Measurements from ENCODE around the gene COMMD10. TPM values are rescaled to one million over a fixed set of nuclear protein-coding genes. Genes with fewer than 3 reads are reported as not detected.

The COMMD10 gene
- total RNA-seq, 3 donors from 2014 or later, result 37.6 to 57.8 (median 54.1) TPM

DNA sequence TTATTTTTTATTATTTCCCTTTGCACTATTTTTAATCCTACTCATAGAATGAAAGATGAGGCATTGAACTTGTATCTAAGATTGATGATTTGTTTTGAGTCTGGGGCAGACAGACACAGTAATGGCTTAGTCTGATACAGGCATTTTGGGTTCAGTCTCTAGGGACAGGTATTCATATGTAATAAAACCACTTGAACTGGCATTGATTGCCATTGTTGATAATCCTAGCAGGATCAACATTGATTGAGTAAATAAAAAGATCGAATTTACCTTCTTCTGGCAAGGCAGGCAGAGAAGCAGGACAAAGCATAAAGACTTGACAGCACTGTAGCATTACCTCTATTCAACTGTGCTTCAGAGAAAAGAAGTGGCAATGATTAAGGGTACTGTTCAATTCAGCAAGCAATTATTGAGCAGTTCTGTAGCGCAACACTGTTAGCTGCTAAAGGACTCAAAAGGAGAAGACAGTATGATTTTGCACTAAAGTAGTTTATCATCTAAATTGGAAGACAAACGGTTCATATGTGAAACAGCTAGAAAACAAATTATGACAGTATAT is 144.4 kb downstream of the COMMD10 start:
- intact Hi-C loops (cut with DNase I; ENCODE audit: low total_unique reads), result no loop called here
- Histone ChIP-seq H3K27ac (no peak overlapping the region), H3K36me3 (no peaks in the 10 kb centered on the region), H3K4me3 (no peak overlapping the region), H3K27me3 (no peaks in the 10 kb centered on the region), H3K9me3 (peaks cover 4 to 6% of the 10 kb centered on the region in 2 donors), H3K4me1 (no peaks in the 10 kb centered on the region)
- no peak for DNase-seq (ENCODE audit: low spot score in 2 of 2)
- TF ChIP-seq, protein P1, sequence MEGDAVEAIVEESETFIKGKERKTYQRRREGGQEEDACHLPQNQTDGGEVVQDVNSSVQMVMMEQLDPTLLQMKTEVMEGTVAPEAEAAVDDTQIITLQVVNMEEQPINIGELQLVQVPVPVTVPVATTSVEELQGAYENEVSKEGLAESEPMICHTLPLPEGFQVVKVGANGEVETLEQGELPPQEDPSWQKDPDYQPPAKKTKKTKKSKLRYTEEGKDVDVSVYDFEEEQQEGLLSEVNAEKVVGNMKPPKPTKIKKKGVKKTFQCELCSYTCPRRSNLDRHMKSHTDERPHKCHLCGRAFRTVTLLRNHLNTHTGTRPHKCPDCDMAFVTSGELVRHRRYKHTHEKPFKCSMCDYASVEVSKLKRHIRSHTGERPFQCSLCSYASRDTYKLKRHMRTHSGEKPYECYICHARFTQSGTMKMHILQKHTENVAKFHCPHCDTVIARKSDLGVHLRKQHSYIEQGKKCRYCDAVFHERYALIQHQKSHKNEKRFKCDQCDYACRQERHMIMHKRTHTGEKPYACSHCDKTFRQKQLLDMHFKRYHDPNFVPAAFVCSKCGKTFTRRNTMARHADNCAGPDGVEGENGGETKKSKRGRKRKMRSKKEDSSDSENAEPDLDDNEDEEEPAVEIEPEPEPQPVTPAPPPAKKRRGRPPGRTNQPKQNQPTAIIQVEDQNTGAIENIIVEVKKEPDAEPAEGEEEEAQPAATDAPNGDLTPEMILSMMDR (IDR thresholded peaks at IDR 0.05), result no peak
- TF ChIP-seq POLR2AphosphoS5 (IDR thresholded peaks at IDR 0.05) (no peak), POLR2A (IDR thresholded peaks at IDR 0.05) (no peak)

DNA sequence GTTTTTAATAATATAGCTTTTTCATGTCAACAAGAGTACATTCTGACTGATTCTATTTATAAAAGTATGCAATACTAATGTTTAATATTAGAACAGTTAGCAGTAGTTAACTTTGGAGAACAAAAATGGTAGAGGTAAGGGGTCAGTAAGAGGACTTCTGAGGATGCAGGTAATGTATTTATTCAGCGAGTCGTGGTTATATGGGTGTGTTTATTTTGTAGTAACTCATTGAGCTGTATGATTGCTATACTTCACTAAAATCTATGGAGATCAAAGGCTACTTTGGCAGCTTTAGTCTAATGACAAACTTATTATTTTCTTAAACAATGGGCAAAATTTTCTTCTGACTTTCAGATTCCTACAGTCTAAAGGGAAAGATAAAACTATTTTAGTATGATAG is 146.5 kb downstream of the COMMD10 start:
- Histone ChIP-seq H3K27ac (no peak overlapping the region), H3K27me3 (no peaks in the 10 kb centered on the region), H3K4me1 (no peaks in the 10 kb centered on the region), H3K9me3 (no peaks in the 10 kb centered on the region), H3K4me3 (no peak overlapping the region), H3K36me3 (no peaks in the 10 kb centered on the region)
- intact Hi-C loops (cut with DNase I; ENCODE audit: low total_unique reads), result no loop called here
- TF ChIP-seq POLR2A (IDR thresholded peaks at IDR 0.05), result no peak
- TF ChIP-seq POLR2AphosphoS5 (IDR thresholded peaks at IDR 0.05), result no peak
- TF ChIP-seq, protein P1 (IDR thresholded peaks at IDR 0.05), result no peak
- no peak for DNase-seq (ENCODE audit: low spot score in 2 of 2)

DNA sequence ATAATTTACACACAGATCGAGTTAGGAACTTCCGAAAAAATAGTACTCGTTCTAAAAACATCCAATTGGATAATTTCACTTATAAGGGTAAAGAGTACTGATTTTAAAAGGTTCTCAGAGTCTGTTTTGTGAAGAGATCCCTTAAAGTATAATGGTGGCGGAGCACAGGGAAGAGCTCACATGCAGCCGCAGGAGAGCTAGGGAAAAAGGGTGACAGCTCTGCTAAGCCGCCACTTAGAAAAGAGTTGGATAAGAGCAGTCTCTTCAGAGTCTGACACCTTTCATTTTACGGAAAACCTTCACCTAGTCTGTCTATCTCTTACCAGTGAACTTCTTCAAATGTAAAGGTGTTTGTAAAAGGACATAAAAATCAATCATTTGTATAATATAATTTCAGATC is 149.9 kb downstream of the COMMD10 start:
- no peak for DNase-seq (ENCODE audit: low spot score in 2 of 2)
- H3K4me3 ChIP-seq, result no peak overlapping the region
- H3K9me3 ChIP-seq, result no peaks in the 10 kb centered on the region
- H3K27ac ChIP-seq, result no peak overlapping the region
- H3K27me3 ChIP-seq, result no peaks in the 10 kb centered on the region
- H3K4me1 ChIP-seq, result no peaks in the 10 kb centered on the region
- no peaks in the 10 kb centered on the region for H3K36me3 ChIP-seq
- TF ChIP-seq POLR2A (IDR thresholded peaks at IDR 0.05) (no peak), POLR2AphosphoS5 (IDR thresholded peaks at IDR 0.05) (no peak)
- TF ChIP-seq, protein P1 (IDR thresholded peaks at IDR 0.05), result no peak
- intact Hi-C loops (cut with DNase I; ENCODE audit: low total_unique reads), result no loop called here

DNA sequence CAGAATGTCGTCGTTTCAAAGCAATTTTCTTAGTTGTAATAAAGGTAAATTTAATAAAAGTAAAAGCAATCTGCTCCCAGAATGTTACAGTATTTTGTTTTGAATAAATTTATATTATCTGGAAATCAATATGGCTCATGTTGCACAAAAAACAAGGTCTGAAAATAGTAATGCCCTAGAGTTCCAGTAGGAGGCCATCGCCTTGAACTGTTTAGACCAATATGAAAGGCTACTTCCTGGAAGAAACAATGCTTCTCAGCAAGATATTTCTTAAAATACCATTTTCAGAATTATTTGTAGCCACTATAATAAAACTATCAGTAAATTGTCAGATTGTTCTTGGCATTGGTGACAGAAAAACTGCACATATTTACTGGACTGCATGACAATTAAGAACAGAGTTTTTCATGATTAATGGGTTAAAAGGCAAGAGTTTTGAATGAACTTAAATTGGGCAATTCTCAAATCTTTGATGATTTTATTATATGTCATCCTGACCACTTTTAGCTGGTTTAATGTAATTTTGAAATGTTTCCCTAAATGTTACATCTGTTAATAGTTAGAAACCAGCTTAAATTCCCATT is 153.2 kb downstream of the COMMD10 start:
- no peaks in the 10 kb centered on the region for H3K4me1 ChIP-seq
- TF ChIP-seq POLR2A (IDR thresholded peaks at IDR 0.05) (no peak), POLR2AphosphoS5 (IDR thresholded peaks at IDR 0.05) (no peak)
- TF ChIP-seq, protein P1 (IDR thresholded peaks at IDR 0.05), result no peak
- no peak overlapping the region for H3K27ac ChIP-seq
- intact Hi-C loops (cut with DNase I; ENCODE audit: low total_unique reads), result no loop called here
- no peaks in the 10 kb centered on the region for H3K27me3 ChIP-seq
- no peak for DNase-seq (ENCODE audit: low spot score in 2 of 2)
- H3K9me3 ChIP-seq, result no peaks in the 10 kb centered on the region
- H3K4me3 ChIP-seq, result no peak overlapping the region
- no peaks in the 10 kb centered on the region for H3K36me3 ChIP-seq

DNA sequence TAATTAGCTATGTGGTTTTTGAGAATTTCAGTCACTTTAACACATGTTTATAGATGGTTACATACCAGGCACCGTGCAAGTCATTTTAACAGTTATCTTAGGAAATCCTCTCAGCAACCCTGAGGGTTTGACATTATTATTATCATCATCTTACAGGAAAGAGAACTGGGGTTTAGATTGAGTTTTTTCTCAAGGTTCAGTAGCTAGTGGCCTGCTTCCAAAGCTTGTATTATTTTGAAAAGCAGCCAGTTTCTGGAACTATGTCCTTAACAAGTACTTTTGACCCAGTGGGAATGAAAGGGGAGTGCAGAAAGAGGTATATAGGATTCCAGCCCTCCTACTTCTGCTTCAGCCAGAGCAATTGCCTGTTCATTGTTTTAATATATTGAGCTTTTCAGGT is 157.5 kb downstream of the COMMD10 start:
- Histone ChIP-seq H3K4me1 (no peaks in the 10 kb centered on the region), H3K27ac (no peak overlapping the region), H3K36me3 (no peaks in the 10 kb centered on the region), H3K27me3 (no peaks in the 10 kb centered on the region), H3K4me3 (no peak overlapping the region), H3K9me3 (peaks cover 0 to 10% of the 10 kb centered on the region in 2 donors)
- no peak for DNase-seq (ENCODE audit: low spot score in 2 of 2)
- intact Hi-C loops (cut with DNase I; ENCODE audit: low total_unique reads), result no loop called here
- TF ChIP-seq, protein P1 (IDR thresholded peaks at IDR 0.05), result no peak
- TF ChIP-seq POLR2AphosphoS5 (IDR thresholded peaks at IDR 0.05) (no peak), POLR2A (IDR thresholded peaks at IDR 0.05) (no peak)
